Occipital lobe (tissue), 2 donors: ENCODE data around the gene UBA52. TPM values are rescaled to one million over a fixed set of nuclear protein-coding genes. Genes with fewer than 3 reads are reported as not detected.
"Not testable (repeated sequence)": the region's sequence is repeated elsewhere in the genome, so short reads cannot be mapped to it uniquely, and the experiment has no call there.

Source experiments
- DNase-seq: peaks from one replicate; lab custom pipeline; 2025; lab: John Stamatoyannopoulos, UW
- total RNA-seq: library from RNA; depleted of rRNA; stranded (reverse); fragments of >200 nt; gene quantifications from one replicate; pipeline ENCODE4 v1.2.3, GENCODE V29; 2014

UBA52 gene
- total RNA-seq, 1 donor from 2014 or later: 530 TPM

DNA sequence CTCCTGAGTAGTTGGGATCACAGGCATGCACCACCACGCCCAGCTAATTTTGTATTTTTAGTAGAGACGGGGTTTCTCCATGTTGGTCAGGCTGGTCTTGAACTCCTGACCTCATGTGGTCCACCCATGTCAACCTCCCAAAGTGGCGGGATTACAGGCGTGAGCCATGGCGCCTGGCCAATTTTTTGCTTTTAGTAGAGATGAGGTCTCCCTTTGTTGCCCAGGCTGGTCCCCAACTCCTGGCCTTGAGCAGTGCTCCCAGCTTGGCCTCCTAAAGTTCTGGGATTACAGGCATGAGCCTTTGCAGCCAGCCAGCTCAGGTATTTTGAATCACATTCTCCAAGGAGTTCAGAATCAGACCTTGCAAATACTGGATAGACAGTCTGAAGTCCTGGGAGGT, 21.1 kb downstream of the UBA52 start:
- not testable (repeated sequence) for DNase-seq

DNA sequence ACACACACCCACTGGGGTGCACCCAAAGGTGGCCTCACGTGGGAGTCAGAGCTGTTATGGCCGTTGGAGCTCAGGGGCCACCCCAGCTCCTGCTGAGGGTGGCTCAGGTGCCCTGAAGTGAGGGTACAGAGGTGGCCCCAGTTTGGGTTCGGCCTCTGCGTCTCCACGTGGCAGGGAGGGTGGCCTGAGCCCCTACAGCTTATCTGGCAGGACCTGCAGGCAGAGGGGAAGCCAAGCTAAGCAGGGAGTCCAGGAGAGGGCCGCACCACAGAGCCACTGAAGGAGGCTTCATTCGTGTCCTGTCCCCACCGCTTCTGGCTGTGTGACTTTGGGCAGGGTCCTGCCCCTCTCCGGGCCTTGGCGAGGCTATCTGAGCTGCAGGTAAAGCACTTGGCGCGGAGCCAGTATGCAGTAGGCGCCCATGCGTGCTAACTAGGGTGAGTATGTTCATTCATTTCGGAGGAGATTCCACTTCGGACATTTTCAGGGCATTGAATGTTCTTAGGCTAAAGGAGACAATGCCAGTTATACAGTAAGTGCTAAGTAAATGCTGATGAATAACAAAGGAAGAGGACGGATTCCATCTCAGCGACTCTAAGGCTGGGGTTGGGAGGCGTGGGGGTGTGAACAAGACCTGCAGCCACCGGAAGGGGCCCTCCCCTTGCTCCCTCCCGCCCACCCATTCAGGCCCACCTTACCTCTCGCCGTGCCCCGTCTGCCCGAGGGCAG, 21.9 kb downstream of the UBA52 start:
- no peak for DNase-seq

DNA sequence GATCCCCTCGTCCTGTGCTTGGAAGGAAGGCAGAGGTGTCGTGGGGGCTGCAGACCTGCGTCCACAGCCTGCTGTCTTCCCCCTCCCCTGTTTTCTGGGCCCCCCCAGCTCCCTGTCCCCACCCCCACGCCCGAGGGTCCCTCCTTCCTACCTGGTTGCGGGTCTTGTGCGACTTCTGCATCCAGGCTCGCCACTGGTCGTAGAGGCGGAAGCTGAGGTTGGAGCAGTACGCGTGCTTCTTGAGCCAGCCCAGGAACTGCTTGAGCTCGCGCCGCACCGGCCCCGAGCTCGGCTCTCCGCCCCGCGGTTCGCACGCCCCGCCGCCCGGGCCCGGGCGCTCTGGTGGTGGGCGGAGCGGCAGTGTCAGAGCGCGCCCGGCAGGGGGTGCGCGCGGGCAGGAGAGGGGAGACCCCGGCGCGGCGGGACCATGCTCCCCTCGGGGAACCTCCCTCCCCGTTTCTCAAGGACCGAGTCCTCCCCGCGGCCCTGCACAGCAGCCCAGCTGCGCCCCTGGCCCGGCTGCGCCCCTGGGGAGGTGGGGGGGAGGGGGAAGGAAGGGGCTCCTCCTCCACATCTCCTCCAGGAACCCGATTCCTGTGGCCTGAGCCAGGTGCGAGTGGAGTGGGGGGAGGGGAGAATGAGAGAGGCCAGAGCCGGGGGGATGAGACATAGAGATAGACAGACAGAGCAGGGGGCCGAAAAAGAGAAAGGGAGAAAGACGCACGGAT, 22.6 kb downstream of the UBA52 start:
- DNase-seq: no peak

DNA sequence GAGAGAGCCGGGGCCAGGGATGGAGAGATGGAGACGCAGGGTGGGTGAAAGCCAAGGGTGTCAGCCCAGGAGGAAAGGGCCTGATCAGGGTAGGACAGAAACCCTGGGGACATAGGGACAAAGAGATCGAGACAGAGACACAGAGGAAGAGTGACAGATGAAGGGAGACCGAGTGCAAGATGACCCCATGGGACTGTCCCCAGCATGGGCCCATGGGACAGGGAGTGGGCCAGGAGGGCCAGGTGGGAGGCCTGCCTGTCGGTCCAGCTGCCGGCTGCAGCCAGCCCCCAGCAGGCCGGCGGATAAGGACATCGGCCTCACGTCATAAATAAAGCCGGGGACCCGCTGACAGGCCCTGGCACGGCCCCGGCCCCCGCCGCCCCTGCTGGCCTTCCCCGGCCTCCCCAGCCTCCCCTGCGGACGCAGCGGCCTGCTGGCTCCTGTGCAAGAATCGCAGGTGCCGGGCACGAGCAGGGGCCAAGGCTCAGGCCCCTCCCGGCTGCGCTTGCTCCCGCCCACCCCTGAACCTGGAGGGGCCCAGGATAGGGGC, 23.2 kb downstream of the UBA52 start:
- no peak for DNase-seq

DNA sequence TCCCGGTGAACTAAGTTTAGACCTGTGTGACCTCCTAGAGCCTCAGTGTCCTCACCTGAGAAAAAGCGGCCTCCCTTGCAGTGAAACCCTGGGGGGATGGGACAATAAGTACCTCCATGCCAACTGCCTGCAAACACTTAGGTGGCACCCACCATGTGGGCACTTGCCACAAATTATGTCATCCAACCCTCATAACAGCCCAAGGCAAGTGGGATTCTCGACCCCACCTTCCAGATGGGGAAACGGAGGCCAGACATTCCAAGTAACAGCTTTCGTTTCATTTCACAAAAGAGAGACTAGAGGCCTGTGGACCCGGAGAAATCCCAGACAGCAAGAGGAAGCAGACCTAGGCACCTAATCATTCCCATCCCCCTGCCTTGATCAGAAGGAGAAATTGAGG, 23.8 kb downstream of the UBA52 start:
- no peak for DNase-seq

DNA sequence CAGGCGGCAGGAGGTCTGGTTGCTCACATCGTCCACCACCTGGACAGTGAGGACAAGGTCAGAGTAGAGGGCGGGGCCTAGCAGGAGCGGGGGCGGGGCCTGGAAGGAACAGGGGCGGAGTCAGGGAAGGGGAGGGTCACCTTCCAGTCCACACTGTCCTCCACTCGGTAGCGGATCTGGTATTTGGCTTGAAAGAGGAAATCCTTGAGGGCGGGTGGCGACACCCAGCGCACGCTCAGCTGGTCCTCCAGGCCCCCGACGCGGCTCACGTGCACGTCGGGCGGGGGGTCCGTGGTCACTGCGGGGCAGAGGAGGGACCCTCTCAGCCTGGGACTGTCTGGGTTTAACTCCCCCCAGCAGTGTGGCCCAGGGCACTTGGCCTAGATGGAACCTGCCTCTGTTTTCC, 25.1 kb downstream of the UBA52 start:
- DNase-seq: no peak

DNA sequence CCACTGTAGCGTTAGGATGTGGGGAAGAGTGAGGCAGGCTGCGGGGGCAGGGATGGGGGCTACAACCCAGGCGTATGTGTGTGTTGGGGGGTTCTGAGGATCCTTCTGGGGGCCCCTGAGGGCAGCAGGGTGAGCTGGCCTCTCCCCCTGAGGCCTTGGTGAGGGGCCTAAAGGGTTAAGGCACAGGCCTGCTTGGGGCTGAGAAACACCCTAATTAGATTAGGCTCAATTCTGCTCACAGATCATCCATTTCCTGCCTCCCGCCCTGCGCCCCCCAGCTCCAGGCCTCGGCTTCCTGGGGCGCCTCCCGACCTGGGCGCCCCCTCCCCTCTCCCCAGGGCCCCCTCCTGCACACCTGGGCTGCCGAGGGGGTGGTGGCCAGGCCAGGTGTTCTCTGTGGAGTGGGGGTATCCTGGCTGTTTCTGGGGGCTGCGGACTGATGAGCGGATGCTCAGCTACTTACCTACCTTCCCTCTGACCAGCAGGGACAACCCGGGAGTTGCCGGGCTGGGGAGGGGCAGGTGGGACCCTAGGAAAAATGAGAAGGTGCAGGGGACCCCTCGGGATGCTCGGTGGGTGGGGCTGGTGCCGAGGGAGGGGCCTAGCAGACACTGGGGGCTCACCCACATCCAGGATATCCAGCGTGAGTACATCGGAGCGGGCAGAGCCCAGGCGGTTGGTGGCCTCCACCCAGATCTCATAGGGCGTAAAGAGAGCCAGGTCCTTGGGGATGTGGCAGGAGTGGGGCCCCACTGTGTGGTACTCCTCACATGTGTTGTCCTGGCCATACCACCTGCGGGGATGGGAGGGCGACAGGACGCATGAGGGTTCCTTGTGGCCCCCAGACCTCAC, 26.4 kb downstream of the UBA52 start:
- DNase-seq: no peak

DNA sequence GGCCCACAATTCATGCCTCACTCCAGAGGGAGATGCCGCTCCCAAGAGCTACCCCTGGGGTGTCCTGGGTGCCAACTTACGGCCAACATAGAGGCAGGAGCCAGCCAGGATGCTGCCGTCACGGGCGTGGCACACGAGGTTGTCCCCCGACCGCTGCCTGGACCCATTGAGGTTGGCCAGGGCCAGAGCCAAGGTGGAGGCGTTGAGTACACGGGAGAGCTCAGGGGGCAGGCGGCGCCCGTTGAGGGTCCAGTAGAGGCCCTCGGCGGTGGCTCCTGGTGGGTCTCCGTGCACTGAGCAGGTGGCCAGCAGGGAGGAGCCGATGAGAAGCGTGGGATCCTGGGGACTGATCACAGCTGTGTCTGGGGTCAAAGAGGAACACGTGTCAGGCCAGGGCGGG, 27.8 kb downstream of the UBA52 start:
- no peak for DNase-seq

DNA sequence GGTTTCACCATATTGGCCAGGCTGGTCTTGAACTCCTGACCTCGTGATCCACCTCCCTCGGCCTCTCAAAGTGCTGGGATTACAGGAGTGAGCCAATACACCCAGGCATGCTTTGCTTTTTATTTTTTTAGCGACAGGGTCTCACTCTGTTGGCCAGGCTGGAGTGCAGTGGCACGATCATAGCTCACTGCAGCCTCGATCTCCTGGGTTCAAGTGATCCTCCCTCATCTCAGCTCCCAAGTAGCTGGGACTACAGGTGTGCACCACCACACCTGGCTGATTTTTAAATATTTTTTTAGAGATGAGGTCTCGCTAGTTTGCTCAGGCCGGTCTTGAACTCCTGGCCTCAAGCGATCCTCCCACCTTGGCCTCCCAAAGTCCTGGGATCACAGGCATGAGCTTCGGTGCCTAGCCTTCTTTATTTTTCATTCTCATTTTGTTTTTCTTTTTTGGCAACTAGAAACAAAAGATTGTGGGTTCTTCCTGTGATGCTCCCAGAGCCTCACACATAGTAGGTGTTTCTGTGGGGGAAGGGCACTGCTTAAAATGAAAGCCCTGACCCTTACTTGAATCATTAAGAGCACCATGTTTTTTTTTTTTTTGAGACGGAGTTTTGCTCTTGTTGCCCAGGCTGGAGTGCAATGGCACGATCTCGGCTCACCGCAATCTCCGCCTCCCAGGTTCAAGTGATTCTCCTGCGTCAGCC, 29.2 kb downstream of the UBA52 start:
- DNase-seq: not testable (repeated sequence)

DNA sequence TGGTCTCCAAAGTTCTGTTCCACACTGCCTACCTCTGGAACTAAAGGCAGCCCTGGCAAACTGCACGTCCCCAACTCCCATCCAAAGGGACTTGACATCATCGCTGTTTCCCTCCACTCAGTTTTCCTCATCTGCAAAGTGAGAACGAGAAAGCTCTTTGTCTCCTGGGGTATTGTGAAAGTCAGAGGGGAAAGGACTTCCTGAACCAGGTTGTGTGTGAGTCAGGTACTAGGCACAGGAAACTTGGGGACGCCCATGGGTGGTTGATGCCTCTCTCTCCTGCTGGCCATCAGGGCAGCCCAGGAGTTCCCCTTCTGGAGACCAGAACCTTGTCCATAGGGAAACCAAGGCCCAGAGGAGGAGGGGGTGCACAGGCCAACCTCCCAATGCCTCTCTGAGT, 30.2 kb downstream of the UBA52 start:
- no peak for DNase-seq

DNA sequence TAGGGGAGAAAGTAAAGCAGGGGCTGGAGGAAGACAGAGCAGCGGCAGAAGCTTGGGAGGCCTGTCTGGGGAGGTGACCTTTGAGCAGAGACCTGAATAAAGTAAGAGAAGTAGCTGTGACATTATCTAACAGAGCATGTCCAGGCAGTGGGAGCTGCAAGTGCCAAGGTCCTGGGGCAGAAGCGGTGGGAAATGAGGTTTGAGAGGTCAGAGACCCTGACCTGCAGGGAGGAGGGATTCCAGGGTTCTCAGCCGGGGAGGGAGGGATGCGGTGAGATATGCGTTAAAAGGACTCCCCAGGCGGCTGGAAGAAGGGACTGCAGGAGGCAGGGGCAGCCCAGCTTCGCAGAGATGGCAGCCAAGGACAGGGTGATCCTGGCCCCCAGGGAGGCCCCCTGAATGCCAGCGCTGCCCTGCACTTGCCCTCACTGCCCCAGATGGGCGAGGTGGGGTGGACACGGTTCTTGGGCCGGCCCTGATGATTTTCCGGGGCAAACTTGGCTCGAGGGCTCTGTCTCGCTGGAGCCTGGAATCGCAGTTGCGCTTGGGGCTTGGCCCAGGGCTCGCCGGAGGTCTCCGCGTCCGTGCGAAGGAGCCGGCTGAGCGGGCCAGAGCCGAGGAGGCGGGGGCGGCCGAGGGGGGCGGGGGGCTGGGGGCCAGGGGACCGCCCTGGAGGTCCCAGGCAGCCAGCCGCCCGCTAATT, 31.7 kb downstream of the UBA52 start:
- DNase-seq: no peak

DNA sequence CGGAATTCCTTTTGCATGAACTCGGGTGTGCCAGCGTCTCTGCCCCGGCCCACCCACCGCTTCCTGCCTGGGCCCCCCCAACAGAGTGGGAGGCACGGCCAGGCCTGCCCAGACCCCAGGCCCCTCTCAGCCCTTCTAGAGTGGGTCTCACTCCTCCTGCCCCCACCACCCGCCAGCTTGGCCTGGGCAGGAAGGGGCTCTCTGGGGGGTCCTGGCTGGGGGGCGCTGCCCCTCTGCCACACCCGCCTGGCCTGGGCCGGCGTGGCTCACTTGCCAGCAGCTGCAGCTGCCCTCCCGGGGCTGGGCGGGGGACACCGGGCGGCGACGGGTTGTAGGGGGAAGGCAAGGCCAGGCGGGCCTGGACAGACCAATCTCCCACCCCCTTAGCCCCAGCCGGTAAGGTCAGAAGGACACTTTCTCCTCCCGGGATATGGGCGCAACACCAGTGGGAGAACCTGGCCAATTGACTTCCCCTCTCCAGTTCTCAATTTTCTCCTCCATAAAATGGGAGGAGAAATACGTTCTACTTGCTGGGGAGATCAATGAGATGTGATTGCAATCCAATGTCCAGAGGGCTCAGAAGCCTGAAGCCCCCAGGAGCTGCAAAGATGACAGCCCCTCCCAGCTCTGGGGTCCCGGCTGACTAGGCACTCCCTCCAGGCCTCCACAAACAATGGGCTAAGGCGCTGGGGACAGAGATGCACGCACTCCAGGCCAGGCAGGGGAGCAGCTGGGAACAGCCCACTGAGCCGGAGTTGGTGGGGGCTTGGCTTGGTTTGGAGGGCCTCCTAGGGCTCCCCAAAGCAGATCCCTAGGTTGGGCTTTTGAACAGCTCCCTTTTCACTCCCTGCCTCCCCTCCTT, 32.5 kb downstream of the UBA52 start:
- no peak for DNase-seq

DNA sequence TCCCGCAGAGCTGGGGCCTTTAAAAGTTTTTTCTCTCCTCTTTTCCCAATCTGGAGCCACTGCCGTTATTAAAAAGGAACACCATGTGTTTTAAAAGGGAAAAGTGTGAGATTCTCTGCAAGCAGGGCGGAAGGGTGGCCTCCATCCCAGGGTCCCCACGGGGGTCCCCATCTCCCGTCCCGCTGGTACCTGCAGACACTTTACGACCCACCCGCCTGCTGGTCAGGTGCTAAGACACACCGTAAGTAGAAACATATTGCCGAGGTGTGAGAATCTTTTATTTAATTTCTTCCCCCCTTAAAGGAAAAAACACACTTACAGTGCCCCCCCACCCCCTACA, 33.1 kb downstream of the UBA52 start:
- no peak for DNase-seq

DNA sequence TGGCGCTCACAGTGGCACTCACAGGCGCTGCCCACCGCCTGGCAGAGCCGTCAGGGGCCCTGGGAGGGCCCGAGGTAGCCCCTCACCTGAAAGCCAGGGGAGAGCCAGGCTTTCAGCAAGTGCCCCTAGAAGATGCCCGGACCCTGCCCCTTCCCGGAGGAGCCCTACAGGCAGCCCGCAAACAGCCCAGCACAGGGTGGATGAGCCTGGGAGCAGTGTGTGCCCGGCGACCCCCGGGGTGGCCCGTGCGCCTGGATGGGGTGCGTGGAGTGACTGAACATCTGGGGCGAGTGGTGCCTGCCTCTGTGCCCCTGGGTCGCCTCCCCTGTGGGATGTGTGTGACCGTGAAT, 33.5 kb downstream of the UBA52 start:
- no peak for DNase-seq

DNA sequence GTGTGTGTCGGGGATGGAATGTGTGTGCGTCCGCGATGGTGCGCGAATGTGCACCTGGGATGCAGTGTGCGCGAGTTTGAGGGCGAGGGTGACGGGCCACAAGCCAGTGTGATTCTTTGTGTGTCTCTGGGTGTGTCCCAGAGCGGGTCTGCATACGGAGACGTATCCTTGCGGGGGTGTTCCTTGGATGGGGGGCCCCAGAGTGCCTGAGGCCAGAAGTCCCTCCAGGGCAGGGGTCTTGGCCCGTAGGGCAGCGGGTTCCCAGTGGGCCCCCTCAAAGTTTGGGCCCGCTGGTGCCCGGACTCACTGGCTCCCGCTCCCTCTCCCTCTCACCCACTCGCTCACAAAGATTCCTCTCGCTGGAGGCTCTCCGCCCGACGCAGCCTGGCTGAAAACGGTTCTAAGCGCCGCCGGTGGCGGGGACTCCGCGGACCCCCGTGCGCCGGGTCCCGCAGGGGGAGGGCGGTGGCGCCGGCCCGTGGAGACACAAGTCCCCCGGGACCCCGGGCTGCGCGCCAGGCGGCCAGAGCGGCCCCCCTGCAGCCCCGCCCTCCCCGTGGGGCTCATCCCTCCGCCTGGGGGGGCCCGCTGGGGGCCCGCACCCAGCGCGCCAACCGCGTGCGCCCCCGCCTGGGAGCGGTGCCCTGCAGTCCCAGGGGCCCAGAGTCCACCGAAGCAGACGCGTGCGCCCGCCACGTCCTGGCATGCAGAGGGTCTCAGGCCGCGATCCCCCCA, 34.1 kb downstream of the UBA52 start:
- no peak for DNase-seq

DNA sequence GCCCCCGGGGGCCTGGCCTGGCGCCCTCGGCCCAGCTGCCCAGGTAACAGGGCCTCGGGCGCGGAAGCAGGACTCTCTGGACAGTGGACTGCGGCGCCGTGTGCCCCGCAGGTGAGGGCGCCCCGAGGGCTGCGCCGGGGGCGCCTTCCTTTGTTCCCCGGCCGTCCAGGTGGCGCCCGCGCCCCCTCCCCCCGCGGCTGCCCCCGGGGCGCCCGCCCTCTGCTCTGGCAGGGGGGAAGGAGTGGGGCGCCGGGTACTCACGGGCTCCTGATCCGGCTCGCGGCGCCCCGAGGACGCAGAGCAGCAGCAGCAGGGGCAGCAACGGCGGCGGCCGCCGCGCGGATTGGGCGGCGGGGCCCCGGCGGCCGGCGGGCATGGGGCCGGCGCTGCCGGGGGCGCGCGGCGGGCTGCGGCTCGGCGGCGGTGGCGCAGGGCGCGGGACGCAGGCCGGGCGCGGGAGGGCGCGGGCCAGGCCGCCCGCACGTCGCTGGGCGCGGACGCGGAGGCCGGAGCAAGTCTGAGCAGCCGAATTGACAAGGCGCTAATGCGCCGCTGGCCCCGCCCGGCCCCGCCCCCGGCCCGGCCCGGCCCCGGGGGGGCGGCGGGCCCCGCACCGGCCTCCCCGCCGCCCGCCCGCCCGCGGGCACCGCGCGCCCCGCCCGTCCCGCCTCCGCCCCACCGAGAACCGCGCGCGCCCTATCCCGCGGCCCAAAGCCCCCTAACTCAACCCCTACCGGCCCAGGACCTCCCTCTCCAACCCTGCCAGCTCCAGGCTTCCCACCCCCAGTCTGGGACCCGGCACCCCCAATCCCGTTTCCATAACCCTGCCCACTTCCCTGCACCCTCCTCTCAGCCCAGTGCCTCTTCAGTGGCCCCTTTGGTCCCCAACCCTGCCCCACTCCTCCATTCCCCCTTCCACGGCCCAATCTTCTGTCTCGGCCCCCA, 34.9 kb downstream of the UBA52 start, which contains the start of gene CRLF1:
Gene CRLF1, minus strand, starts transcription at position 519 of the 945 bp plus-strand sequence. Its CDS starts 143 bp downstream, at position 376.
- DNase-seq: no peak

DNA sequence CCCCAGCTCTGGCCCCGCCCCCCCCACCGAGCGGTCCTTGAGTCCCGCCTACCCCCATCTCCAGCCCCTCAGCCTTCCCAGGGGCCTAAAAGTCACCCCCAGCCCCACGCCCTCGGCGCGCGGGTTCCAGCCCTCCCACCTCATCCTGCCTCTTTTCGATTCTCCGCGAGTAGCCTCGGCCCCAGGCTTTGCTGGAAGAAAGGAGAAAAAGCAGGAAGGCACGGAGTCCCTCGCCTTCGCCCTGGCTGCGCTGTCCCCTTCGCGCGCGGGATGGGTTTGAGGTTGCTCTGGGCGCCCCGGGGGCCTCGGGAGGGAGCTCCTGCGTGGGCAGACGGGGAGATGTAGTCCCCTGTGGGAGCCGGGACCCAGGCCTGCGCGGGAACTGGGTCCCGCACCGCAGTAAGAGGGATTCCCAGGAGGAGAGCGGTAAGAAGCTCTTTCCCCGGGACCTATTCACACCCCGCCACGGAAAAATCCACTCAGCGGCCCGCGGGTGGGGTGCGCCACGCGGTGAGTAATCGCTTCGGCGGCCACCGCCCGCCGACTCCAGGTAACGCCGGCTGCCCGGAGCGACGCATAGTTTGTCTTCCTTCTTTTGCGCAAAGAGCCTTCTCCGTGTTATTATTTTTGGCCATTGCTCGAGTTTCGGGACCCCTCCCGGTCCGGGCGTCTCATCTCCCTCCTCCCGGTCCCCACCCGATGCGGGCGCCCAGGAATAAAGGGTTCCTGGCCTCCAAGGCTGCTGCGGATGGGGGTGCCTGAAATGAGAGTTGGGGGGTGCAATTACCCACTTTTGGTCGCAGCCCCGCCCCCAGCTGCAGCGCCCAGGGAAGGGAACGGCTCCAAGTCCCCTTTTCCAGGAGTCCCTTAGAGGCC, 35.8 kb downstream of the UBA52 start:
- DNase-seq: no peak
